ENCODE results near the gene DCLK1. TPM values are rescaled to one million over a fixed set of nuclear protein-coding genes. Genes with fewer than 3 reads are reported as not detected.
A peak's percentile ranks its signal among the peaks of the same experiment; 100 is the strongest.
"Not testable (repeated sequence)": the region's sequence is repeated elsewhere in the genome, so short reads cannot be mapped to it uniquely, and the experiment has no call there.

DCLK1 gene
- total RNA-seq, 1 donor from 2014 or later: 210 TPM

DNA sequence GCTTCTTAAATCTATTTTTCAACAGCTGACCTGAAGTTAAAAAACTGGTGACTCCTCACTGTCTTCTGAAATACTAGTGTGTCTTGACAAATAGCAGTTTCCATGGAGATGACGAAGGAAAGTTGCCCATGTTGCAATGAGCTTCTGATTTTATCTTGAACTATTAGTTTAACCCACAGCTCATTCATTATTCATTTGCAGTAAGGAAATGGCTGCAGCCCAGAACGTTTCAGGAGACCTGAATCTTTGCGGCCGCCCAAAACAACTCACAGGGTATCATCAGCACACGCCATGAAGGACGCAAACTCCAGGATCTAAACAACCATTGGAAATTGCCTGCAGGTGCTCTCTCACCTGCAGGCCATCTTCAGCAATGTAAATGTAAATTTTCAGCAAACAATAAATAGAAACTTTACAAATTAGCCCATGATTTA lies 142.5 kb downstream of the DCLK1 start:
- no peak for DNase-seq (ENCODE audit: low read depth)

DNA sequence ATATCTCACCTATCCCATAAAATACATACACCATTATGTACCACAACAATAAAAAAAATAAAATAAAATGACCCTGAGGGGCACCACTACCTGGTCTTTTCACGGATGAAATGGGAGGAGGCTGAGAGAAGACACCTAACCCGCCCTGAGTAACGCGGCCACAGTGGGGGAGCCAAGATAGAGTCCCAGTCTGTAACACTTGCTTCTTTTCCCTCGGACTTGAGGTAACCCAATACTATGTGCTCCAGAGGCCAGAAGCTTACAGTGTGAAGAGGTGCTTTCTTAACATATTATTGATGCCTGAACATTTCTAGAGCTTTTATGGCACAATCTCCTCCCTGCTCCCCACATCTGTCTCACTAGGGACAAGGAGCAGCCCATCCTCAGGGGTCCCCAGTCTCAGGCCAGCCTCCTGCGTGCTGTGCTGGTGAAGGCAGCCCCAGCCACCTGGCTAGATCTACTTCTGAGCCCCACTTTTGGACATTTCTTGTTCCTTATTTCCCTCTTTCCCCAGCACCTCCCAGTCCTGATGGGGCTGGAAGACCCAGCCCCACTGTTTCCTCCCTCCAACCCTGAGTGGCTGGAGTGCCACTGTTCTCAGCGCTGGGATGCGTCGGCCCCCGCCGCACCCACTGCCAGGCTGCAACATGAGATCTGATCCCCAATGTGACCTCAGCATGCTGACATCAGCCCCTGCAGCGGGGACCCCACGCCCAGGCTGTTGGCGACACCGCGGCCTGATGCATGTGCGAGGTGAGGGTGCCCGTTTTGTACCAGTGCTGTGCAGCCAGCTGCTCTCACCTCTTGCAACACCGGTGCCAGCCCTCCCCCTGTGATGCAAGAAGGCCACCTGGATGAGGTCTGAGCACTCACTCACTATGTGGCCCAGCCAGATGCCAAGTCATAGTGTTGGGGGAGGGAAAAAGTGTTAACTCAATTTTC lies 143.3 kb downstream of the DCLK1 start:
- DNase-seq (ENCODE audit: low read depth): no peak

DNA sequence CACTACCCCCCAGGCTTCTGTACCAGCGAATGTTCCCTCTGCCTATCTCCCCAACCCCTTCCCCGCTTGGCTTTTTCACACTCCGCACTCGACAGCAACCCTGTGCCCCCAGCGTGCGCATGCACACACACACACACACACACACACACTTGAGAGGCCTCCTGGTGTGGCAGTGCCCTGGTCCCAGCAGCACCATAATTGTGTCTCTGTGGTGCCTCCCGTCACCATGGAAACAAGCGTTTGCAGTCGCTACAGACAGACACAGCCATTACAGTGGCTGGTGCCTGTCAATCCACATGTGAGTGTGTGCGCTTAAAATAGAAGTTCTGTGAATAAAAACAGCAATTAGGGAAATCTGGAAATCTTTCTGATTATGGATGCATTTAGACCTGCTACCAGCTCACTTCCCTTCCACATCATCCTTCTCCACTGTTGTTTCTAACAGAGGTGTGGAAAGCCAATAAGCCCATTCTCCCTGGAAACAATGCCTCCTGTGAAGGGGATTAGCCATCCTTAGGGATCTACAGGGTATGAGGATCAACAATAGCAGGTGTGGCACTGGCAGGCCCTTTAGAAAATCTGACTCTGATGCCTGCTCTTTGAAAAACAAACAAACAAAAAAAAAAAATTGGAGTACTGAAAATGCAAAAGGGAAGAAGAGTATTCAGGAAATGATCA lies 146.3 kb downstream of the DCLK1 start:
- DNase-seq (ENCODE audit: low read depth): peak; percentile 33

DNA sequence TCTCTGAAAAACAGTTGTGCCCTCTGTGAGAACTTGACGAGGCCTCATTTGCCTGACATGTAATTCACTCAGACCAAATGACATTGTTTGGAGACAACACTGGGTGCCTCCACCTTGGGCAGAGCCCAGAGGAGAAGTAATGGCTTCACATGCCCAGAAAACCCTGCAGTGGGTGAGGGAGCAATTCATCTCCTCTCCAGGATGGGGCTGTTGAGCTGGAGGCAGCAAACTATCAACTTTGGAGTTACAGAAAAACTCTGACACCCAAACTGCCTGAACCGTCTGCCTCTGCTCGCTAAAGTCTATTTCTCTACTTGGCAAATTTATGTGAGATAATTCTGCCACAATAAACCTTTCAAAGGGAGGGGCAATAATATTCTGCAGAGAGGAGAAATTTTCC lies 146.9 kb downstream of the DCLK1 start:
- DNase-seq (ENCODE audit: low read depth): no peak

DNA sequence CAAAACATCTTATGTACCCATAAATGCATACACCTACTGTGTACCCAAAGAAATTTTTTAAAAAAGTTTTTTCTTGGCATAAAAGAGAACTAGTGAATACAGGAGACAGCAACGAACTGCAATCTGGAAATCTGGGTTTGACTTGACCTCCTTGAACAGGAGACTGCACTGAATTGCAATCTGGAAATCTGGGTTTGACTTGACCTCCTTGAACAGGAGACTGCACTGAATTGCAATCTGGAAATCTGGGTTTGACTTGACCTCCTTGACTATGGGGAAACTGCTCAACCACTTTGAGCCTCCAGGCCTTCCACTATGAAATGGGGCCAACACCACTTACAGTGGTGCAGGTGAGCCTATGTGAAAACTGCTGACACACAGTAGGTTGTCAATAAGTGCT lies 147.5 kb downstream of the DCLK1 start:
- DNase-seq (ENCODE audit: low read depth): not testable (repeated sequence)

DNA sequence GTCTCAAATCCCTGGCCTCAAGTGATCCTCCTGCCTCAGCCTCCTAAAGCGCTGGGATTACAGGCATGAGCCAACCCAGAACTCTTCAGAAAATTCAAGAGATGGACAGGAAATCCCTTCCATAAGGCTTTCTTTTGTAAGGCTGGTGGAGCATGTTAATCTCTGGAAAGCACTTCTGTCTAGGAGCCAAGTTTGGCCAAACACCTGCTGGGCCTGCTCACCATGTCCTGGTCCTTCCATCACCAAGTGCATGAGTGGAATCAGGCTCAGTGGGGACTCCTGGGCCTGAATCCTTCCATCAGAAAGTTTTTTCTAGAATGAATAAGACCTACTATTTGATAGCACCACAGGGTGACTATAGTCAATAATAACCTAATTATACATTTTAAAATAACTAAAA lies 148.0 kb downstream of the DCLK1 start:
- DNase-seq (ENCODE audit: low read depth): peak; percentile 52

DNA sequence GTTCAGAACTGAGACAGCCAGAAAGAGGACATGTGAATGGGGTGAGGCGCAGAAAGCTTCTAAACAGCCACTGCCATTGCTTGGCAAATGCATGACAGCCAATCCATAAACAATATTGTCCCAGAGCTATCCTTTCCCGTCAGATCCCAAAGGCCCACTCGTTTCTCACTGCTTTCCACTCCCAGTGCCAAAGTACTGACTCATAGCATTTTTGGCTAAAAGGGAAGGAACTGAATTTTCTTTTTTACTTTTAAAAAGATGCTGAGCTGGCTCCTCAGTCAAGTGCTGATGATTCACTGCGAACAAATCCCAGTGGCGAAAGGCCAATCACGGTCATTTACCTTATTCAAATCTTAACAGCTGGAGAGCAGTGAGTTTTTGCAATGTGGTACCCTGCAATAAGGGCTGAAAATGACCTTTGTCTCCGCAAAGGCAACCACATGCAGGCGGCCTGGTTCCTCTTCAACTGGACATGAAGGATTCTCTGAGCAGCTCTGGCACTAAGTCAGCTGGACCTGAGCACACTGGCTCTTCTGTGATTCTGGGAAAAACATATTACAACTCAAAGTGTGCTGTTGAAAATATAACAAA lies 151.7 kb downstream of the DCLK1 start:
- peak; percentile 96 for DNase-seq (ENCODE audit: low read depth)

DNA sequence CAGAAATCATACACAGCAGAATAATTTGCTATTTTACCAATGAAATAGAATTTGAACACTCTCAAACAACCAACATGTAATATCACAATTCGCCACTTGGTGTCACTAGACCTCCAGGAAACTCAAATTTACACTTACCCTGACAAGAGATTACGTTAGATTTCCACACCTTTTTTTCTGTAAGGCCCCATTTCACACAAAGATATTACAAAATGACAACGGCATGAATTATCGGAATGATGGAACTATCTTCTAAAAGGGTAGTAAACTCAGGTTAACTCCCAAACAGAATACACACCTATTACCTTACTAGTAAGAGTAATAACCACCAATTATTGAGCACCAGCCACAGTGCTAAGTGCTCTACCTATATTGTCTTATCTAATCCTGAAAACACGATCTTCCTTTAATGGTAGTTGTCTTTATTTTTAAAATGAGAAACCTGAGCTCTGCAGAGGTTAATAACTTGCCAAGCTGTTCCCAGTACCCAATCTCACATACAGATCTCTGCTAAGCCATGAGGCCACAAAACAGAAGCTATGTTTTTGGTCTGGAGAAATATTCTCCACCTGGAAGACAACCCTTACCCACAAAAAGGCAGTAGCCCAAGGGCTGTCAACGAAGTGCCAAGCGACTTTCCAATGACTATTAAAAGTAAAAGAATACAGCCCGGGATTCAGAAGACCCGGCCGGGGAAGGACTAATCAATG lies 152.4 kb downstream of the DCLK1 start:
- peak; percentile 86 for DNase-seq (ENCODE audit: low read depth)

DNA sequence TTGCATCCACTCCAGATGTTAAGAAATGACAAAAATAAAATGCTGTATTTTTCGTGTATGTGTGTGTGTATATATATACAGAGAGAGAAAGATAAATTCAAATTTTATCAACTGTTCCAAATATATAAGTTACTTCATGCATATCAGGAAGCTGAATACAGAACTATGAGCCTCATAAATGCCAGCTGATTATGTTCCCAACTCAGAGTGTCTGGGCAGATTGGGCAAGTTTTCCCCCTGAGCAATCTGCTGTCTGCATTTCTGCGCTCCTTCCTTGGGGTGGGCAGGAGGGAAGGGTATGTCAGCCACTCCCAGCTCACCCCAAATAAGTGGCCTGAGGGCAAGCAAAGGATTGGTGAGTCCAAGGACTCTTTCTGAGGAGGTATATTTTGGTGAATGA lies 154.1 kb downstream of the DCLK1 start:
- no peak for DNase-seq (ENCODE audit: low read depth)

DNA sequence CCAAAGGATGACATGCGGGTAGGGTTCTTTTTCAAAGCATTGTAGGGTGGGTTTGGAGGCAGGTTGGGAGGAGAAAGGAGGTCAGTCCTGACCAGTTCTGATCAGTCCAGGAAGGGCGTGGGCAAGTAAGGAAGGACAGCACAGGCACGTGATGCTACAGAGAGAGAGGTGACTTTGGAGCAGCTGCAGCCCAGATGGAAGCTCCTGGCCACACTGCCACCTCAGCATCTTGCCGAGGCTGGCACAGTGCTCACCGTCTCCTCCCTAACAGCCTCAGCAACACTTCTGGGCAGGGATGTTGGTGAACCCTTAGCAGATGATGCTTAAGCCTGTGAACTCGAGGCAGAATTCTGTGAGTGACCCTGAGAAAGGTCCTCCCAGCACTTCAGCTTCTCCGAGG lies 155.1 kb downstream of the DCLK1 start:
- DNase-seq (ENCODE audit: low read depth): no peak

DNA sequence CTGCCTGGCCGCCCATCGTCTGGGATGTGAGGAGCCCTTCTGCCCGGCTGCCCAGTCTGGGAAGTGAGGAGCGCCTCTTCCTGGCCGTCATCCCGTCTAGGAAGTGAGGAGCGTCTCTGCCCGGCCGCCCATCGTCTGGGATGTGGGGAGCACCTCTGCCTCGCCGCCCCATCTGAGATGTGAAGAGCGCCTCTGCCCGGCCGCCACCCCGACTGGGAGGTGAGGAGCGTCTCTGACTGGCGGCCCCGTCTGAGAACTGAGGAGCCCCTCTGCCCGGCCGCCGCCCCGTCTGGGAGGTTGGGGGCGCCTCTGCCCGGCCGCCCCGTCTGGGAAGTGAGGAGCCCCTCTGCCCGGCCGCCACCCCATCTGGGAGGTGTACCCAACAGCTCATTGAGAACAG lies 164.2 kb downstream of the DCLK1 start:
- not testable (repeated sequence) for DNase-seq (ENCODE audit: low read depth)

DNA sequence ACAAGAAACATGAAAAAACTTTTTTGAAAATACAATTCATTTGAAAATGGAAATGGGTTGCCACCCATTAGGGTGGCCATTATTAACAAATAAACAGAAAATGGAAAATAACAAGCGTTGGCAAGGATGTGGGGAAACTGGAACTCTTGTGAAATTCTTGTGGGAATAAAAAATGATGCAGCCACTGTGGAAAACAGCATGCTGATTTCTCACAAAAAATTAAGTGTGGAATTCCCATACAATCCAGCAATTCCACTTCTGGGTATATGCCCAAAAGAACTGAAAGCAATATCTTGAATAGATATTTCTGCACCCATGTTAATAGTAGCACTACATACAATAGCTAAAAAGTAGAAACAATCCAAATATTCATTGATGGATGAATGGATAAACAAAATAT lies 165.2 kb downstream of the DCLK1 start:
- DNase-seq (ENCODE audit: low read depth): no peak

DNA sequence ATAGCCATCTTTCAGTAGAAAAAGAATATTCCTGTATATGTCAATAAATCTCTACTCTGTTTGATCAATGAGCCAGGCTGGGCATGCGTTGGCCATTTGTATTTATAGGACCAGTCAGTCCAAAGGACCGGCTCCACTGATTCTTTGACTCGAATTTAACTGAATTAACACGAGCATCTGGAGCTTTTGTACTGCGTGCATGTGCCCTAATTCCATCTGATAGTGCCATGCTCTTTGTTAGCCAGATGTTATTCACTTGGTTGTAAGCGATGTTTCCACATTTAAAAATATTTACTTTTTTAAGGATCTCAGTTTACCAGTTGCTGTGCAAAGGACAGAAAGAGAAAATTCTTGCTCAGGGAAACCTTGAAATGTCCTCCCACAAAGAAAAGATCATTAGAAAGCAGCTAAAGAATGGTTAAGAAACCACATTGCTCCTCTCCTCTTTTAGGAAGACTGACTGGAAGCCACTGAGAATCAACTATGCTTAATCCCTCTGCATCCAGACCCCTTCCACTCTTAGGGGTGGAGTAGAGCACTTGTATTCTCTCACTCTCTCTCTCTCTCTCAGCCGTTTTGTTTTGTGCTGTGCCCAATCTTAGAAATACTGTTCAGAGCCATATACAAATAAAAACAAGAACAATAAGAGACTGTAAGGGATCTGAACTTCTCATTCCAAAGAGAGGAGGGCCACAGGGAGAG lies 165.8 kb downstream of the DCLK1 start:
- DNase-seq (ENCODE audit: low read depth): no peak

DNA sequence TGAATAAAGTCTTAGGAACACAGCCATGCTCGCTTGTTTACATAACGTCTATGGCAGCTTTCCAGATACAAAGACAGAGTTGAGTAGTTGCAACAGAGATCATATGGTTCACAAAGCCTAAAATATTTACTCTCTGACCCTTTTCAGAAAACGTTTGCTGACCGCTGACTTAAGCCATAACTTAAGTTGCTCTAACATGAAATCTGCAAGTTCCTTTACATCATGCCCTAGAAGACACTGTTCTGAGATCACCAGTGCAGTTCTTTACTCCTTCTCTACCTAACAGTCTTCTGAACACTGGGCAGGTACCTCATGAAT lies 166.4 kb downstream of the DCLK1 start:
- no peak for DNase-seq (ENCODE audit: low read depth)

DNA sequence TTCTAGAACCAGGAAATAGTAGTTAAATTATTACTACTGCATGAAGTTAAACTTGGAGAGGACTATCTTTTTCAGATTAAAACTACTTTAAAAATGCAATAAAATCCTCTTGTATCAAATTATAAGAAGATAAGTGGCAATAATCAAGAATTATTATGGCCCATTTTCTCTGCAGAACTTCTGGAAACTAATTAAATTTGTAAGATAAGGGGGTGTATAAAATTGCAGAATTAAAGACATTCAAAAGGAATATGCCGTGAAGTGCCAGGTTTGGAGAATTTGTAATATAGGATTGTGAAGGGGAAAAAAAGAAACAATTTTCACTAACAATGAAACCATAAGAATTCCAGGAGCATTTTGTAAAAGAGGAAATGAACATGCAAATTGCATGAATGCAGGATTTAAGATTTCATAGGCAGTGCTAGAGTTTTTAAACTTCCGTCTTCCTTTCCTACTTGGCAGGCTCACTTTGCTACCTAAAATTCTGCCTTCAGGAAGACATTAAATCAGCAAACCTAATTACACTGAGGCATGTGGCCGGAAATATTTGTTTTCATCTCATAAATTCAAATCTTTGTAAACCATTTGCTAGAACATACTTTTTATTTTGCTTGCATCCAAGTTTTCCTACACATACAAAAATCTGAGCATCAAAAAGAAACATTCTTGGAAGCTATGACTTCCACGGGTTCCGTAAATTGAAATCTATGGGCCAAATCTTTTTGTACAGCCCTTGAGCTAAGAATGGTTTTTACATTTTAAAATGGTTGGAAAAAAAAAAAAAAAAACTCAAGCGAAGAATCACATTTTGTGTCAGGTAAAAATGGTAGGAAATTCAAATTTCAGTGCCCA lies 166.9 kb downstream of the DCLK1 start:
- no peak for DNase-seq (ENCODE audit: low read depth)

DNA sequence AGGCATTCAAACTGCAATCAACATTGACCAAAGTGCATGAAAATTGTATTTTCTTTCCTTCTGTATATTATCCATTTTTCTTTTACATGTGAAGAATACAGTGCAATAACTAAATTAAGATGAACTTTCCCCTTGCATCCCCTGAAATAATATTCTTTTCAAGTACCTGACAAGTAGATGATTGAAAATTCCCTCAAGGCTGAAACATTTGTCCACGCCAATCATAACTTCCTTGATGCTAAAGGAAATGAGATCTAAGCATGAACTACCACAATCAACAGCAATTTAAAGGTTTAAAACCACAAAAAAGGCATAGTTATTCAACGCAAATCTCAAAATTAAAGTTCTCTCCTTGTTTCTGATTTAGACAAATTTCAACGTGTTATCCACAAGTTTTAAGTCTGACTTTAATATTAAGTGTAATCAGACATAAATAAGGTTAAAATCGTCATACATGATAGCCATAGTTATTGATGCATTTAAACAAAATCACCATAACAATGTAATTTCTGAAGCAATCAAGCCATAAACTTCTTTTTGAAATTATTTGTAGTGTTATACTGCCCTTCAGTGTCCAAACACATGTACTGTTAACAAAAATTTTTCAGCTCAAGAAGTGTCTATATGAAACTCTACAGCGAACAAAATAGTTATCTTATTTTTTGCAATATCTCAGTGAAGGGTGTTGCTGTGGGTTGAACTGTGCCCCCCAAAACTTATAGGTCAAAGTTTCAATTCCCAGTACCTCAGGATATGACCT lies 169.5 kb downstream of the DCLK1 start:
- DNase-seq (ENCODE audit: low read depth): peak; percentile 52

DNA sequence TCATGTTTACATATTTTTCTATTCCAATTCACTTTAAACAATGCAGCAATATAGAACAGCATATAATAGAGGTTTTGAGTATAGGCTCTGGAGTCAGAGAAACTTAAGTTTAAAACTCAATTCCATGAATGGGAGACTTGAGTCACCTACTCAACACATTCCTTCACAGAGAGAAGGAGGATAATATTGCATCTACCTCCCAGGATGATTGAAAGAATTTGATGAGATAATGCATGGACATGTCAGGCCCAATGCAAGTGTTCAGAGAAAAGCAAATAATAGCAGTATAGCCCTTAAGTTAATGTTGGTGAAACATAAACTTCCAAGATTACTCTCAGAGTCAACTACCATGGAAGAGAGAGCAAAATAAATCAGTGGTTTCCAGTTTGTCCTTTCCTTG lies 170.2 kb downstream of the DCLK1 start:
- no peak for DNase-seq (ENCODE audit: low read depth)

DNA sequence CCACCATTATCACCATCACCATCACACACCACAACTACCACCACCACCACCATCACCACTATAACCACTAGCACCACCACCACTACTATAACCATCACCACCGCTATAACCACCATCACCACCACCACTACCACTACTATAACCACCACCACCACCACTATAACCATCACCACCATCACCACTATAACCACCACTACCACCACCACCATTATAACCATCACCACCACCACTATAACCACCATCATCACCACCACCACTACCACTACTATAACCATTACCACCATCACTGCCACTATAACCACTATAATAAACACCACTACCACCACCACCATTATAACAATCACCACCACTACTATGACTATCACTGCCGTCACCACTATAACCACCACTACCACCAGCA lies 173.2 kb downstream of the DCLK1 start:
- no peak for DNase-seq (ENCODE audit: low read depth)

DNA sequence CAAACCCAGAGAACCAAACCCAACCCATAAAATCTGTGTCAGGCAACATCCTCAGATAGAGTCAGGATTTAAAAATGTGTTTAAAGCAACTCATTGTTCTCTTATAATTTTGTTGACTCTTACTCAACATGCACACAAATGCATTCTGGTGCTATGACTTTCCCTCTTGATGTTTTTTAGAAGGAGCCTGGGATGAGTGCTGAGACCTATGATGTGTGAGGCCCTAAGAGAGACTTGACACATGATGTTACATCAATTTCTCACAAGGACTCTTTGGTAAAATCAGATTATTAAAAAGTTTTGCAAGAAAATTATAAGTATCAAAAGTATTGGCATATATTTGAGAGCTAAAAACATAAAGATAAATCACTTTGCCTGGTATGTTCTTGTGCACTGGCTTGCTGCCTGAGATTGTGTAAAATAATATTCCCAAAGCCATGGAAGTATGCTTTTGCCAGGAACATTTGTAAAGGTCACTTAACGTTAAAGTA lies 173.9 kb downstream of the DCLK1 start:
- no peak for DNase-seq (ENCODE audit: low read depth)
